PC-3 (cell line): Measurements from ENCODE around the gene REX1BD.

Experiments
- EZH2 ChIP-seq: fragments of 300-600 bp; sonication (generic); IDR thresholded peaks from one replicate; pipeline ENCODE4 v1.6.1; 2017; ENCODE audit warnings: antibody characterized with exemption, mild to moderate bottlenecking, low read length; ENCODE audit not compliant: unreplicated experiment
- EZH2phosphoT487 ChIP-seq: fragments of 300-600 bp; sonication (generic); IDR thresholded peaks from 2 replicates; pipeline ENCODE4 v1.6.1; 2018; ENCODE audit warnings: mild to moderate bottlenecking, antibody characterized with exemption, low read length, borderline replicate concordance
- TF ChIP-seq, protein P1 (sequence below): fragments of 300-600 bp; sonication (generic); conservative IDR thresholded peaks from 2 replicates; pipeline ENCODE4 v1.5.1; 2017; ENCODE audit warnings: antibody characterized with exemption, low read depth, mild to moderate bottlenecking, low read length

DNA sequence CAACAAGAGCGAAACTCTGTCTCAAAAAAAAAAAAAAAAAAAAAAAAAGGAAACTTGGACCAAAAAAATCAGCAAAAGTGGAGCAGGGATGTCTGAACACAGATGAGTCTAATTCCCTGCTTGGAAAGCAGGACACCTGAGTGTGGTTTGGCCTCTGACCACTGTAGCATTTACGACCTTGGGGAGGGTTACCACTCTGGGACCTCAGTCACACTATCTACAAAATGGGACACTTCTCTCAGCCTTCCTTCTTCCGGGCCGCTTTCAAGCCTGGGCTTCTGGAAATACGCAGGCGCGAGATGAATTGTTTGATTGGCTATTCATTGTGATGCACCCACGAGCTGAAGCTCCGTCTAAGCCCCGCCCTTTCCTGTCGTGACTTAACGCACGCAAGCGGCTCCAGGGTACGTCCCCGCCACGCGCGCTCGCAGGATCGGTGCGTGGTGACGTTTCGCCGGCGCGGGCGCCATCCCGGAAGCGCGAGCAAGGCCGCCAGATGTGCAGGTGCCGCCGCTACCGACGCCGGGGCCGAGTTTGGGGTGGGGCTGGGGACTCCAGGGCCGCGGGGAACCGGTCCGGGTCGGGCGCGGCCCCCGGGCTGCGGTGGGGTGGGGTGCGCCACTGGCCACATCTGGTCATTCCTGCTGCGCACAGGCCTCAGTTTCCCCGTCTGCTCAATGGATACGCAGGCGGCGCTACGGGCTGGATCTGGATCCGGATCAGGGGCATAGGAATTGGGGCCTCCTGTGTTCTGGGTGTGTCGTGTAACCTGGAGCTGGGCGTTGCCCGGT, 31.0 kb upstream of the REX1BD start, which contains the start of gene KXD1:
- TF ChIP-seq EZH2 (no peak), EZH2phosphoT487 (no peak)
- TF ChIP-seq, protein P1, sequence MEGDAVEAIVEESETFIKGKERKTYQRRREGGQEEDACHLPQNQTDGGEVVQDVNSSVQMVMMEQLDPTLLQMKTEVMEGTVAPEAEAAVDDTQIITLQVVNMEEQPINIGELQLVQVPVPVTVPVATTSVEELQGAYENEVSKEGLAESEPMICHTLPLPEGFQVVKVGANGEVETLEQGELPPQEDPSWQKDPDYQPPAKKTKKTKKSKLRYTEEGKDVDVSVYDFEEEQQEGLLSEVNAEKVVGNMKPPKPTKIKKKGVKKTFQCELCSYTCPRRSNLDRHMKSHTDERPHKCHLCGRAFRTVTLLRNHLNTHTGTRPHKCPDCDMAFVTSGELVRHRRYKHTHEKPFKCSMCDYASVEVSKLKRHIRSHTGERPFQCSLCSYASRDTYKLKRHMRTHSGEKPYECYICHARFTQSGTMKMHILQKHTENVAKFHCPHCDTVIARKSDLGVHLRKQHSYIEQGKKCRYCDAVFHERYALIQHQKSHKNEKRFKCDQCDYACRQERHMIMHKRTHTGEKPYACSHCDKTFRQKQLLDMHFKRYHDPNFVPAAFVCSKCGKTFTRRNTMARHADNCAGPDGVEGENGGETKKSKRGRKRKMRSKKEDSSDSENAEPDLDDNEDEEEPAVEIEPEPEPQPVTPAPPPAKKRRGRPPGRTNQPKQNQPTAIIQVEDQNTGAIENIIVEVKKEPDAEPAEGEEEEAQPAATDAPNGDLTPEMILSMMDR, result no peak
